Parathyroid adenoma (tissue), 2 donors: ENCODE results near the gene GLMP.

Source experiments
- H2AFZ ChIP-seq: fragments of 300-600 bp; sonication (generic); one replicate; pipeline ENCODE4 v1.7.0; 2017; ENCODE audit warnings: antibody characterized with exemption, mild to moderate bottlenecking
- H3K27ac ChIP-seq: fragments of 300-600 bp; sonication (generic); one replicate; pipeline ENCODE4 v1.7.0; 2017
- H3K27me3 ChIP-seq: fragments of 300-600 bp; sonication (generic); one replicate; pipeline ENCODE4 v1.7.0; 2017; ENCODE audit warnings: low read length; ENCODE audit not compliant: control insufficient read depth, insufficient read depth
- H3K36me3 ChIP-seq: fragments of 300-600 bp; sonication (generic); one replicate; pipeline ENCODE4 v1.7.0; 2017; ENCODE audit warnings: low read length; ENCODE audit not compliant: control insufficient read depth, insufficient read depth
- H3K4me1 ChIP-seq: fragments of 300-600 bp; sonication (generic); one replicate; pipeline ENCODE4 v1.7.0; 2017; ENCODE audit warnings: control low read depth
- H3K4me2 ChIP-seq: fragments of 300-600 bp; sonication (generic); one replicate; pipeline ENCODE4 v1.7.0; 2017; ENCODE audit warnings: low read length
- H3K4me3 ChIP-seq: fragments of 300-600 bp; sonication (generic); one replicate; pipeline ENCODE4 v1.7.0; 2017; ENCODE audit warnings: low read depth, low read length
- H3K79me2 ChIP-seq: fragments of 300-600 bp; sonication (generic); one replicate; pipeline ENCODE4 v1.7.0; 2017; ENCODE audit warnings: control low read depth
- H3K9ac ChIP-seq: fragments of 300-600 bp; sonication (generic); one replicate; pipeline ENCODE4 v1.7.0; 2017; ENCODE audit warnings: mild to moderate bottlenecking
- H3K9me3 ChIP-seq: fragments of 300-600 bp; sonication (generic); one replicate; pipeline ENCODE4 v1.7.0; 2017; ENCODE audit warnings: low read length; ENCODE audit not compliant: control insufficient read depth
- CTCF ChIP-seq: fragments of 300-600 bp; sonication (generic); IDR thresholded peaks from one replicate; pipeline ENCODE4 v1.7.0; 2017; ENCODE audit warnings: antibody characterized with exemption, mild to moderate bottlenecking
- donor health status: primary hyperparathyroidism.

GLMP gene

GRCh38 chr1:156246781-156247459, 48.6 kb downstream of the GLMP start:
- Histone ChIP-seq H3K27ac (no peak overlapping the region), H3K4me3 (no peak overlapping the region), H3K9me3 (no peaks in the 10 kb centered on the region), H3K9ac (no peak overlapping the region), H3K79me2 (no peaks in the 10 kb centered on the region), H3K4me2 (no peak overlapping the region), H3K27me3 (no peaks in the 10 kb centered on the region), H3K4me1 (peaks cover 4% of the 10 kb centered on the region), H2AFZ (no peak overlapping the region), H3K36me3 (no peaks in the 10 kb centered on the region)
- TF ChIP-seq CTCF, result no peak

GRCh38 chr1:156246241-156246780, 49.2 kb downstream of the GLMP start:
- Histone ChIP-seq H3K9me3 (no peaks in the 10 kb centered on the region), H3K4me2 (peak overlapping the region; percentile 51), H3K36me3 (no peaks in the 10 kb centered on the region), H3K27ac (no peak overlapping the region), H3K27me3 (no peaks in the 10 kb centered on the region), H3K9ac (no peak overlapping the region), H3K79me2 (no peaks in the 10 kb centered on the region), H3K4me1 (peaks cover 1% of the 10 kb centered on the region), H2AFZ (no peak overlapping the region), H3K4me3 (no peak overlapping the region)
- no peak for TF ChIP-seq CTCF

- Histone ChIP-seq H3K36me3 (no peaks in the 10 kb centered on the region), H3K9ac (no peak overlapping the region), H3K79me2 (no peaks in the 10 kb centered on the region), H3K4me3 (peak overlapping the region; percentile 11), H3K4me1 (no peaks in the 10 kb centered on the region), H3K27ac (no peak overlapping the region), H2AFZ (no peak overlapping the region), H3K27me3 (no peaks in the 10 kb centered on the region), H3K9me3 (no peaks in the 10 kb centered on the region), H3K4me2 (peak overlapping the region; percentile 51)
- TF ChIP-seq CTCF, result no peak
Observed at GRCh38 chr1:156245451-156246232, 49.8 kb downstream of the GLMP start.

GRCh38 chr1:156244712-156245111, 50.8 kb downstream of the GLMP start:
- TF ChIP-seq CTCF, result no peak
- Histone ChIP-seq H3K79me2 (no peaks in the 10 kb centered on the region), H2AFZ (no peak overlapping the region), H3K4me2 (no peak overlapping the region), H3K27ac (no peak overlapping the region), H3K36me3 (no peaks in the 10 kb centered on the region), H3K9me3 (no peaks in the 10 kb centered on the region), H3K27me3 (no peaks in the 10 kb centered on the region), H3K4me1 (no peaks in the 10 kb centered on the region), H3K9ac (no peak overlapping the region), H3K4me3 (no peak overlapping the region)
